IPS DF 4.7 (cell line): ENCODE measurements around the gene BLACAT1.
"Not testable (repeated sequence)": the region's sequence is repeated elsewhere in the genome, so short reads cannot be mapped to it uniquely, and the experiment has no call there.

Experiments
- DNase-seq: peaks from one replicate; pipeline ENCODE4 v3.0.0-alpha.2; 2013; ENCODE audit warnings: low spot score; ENCODE audit errors: extremely low read depth

The BLACAT1 gene

DNA sequence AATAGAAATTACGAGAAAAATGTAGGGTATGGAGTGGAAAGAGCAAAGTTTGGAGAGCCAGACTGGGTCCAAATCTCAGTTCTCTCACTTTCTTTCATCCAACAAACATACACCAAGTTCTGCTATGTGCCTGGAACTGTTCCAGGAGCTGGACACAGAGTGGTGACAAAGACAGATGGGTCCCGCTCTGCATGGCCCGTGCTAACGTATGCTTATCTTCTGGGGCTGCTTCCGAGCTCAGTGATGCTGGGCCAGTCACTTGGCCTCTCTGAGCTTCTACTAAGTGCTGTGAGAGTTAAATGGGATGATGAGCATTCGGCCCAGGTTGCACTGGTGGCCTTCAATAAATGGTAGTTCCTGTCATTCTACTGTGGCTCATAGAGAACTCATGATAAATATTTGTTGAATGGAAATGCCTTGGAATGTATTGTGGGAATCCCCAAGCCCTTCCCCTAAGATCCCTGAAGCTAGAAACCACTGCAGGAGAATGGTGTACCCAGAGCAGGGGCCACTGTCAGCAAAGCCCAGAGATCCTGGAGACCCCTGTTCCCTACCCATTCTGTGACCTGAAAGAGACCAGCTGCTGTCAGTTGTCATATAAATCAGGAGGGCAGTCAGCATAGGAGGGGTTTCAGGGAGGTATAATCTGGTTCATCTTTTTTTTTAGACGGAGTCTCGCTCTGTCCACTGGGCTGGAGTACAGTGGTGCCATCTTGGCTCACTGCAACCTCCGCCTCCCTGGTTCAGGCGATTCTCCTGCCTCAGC is 37.8 kb downstream of the BLACAT1 start:
- DNase-seq = no peak

GRCh38 chr1:205416322-205416721 is 39.5 kb downstream of the BLACAT1 start:
- no peak for DNase-seq

- no peak for DNase-seq
Measured at GRCh38 chr1:205410581-205411298, 45.1 kb downstream of the BLACAT1 start.

DNA sequence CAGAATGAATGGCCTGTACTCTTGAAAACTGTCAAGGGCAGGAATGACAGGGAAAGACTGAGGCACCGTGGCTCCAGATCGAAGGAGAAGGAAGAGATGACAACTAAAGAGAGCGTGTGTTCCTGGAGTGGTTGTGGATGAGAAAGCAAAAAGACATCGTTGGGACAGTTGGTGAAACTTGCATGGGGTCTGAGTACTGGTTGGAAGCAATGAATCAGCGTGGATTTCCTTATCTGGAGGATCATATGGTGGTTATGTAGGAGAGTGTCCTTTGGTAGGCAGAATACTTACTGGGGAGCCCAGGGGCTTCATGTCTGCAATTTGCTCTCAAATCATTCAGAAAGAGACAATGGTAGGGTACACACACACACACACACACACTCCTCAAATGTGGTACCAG is 47.9 kb downstream of the BLACAT1 start:
- DNase-seq = no peak

GRCh38 chr1:205406252-205406651 is 49.6 kb downstream of the BLACAT1 start:
- not testable (repeated sequence) for DNase-seq
